NCI-H774 (cell line): ENCODE data around the gene XYLT1.
"Not testable (repeated sequence)": the region's sequence is repeated elsewhere in the genome, so short reads cannot be mapped to it uniquely, and the experiment has no call there.

ENCODE experiments used
- DNase-seq: peaks from one replicate; lab custom pipeline; 2025; lab: John Stamatoyannopoulos, UW

Gene XYLT1

DNA sequence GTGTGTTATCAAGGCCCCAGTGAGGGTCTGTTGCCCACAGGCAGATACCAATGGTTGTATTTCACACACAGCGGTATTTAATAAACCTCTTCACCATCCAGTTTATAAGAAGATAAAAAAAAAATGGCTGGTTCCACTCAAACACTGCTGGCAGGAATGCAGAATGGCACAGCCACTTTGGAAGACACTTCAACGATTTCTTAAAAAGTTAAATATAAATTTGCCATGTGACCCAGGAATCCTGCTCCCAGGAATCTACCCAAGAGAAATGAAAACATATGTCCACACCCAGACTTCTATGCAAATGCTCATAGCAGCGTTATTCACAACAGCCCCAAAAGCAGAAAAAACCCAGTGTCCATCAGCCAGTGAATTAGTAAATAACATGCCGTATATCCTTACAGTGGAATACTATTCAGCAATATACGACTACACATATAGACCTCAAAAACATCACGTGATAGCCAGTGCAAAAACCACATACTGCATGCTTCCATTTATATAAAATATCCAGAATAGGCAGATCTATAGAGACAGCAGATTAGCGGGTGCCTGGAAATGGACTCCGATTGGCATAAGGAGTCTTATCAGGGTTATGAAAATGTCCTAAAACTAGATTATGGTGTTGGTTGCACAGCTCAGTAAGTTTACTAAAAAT is 38.7 kb downstream of the XYLT1 start:
- no peak for DNase-seq

GRCh38 chr16:17431012-17431411 is 39.7 kb downstream of the XYLT1 start:
- no peak for DNase-seq

DNA sequence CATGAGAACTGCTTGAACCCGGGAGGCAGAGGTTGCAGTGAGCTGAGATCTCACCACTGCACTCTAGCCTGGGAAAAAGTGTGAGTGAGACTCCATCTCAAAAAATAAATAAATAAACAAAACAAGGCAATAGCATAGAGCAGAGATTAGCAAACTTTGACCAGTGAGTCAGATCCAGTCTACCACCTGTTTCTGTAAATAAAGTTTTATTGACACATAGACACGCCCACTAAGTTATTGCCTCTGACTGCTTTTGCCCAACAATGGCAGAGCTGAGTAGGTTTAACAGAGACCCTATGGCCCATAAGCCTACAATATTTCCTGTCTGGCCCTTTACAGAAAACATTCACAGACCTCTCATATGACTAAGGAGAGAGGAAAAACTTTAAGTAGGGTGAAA is 44.3 kb downstream of the XYLT1 start:
- no peak for DNase-seq

DNA sequence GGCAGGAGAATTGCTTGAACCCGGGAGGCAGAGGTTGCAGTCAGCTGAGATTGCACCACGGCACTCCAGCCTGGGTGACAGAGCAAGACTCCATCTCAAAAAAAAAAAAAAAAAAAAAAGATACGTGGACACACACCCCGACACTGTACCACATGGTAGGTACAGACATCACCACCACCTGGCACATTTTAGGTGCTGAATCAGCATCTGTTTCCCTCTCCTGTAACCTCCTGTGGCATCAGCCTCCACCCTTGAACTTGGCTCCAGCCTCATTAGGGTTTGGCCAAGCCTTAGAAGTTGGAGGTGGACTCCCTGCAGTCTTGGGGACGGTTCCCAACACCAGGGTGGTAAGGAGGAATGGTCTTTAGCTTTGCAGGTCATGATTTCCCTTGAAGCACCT is 46.0 kb downstream of the XYLT1 start:
- no peak for DNase-seq

- no peak for DNase-seq
These were observed 47.5 kb downstream of the XYLT1 start for GRCh38 chr16:17423221-17423620.

DNA sequence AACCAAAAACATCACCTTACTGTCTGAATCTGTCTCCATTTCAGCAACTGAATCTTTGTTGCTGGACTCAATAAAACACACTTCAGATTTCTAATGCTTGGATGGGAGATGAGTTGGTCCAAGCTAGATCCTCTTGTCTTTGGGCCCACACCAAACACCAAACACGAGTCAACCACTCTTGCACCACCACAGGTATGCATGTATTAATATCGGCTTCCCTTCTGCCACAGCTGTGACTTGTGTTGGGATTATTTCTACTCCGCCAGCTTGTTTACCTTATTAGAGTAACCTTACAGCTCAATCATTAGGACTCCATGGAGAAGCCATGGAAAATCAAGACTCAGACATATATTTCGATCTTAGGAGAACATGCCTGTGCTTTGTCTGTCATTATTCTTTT is 49.9 kb downstream of the XYLT1 start:
- no peak for DNase-seq

DNA sequence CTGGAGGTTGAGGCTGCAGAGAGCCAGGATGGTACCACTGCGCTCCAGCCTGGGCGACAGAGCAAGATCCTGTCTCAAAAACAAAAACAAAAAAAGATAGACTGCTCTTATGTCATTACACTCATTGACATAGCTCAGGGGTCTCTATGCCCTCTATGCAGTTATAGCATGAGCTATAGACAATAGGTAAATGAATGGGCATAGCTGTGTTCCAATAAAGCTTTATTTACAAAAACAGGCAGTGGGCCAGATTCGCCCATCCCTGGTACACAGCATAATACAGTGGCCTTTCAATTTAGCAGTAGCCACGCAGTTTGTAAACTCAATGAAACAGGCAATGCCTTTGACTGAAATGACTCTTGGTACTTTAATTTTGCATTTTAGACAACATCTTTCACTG is 51.5 kb downstream of the XYLT1 start:
- no peak for DNase-seq

DNA sequence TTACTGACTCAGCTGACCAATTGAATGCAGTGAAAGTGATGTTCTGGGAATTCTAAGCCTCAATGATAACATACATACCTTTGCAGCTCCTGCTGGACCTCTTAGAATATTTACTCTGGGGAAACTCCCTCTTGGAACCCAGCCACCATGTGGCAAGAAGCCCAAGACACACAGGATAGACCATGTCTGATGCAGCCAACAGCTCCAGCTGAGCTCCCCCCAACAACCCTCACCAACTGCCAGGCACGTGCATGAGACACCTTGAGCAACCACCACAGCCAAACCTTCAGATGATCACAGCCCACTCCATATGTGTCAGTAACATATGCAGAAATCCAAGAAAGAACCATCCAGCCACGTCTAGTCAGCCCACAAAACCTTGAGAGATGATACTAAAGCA is 53.0 kb downstream of the XYLT1 start:
- DNase-seq: no peak

DNA sequence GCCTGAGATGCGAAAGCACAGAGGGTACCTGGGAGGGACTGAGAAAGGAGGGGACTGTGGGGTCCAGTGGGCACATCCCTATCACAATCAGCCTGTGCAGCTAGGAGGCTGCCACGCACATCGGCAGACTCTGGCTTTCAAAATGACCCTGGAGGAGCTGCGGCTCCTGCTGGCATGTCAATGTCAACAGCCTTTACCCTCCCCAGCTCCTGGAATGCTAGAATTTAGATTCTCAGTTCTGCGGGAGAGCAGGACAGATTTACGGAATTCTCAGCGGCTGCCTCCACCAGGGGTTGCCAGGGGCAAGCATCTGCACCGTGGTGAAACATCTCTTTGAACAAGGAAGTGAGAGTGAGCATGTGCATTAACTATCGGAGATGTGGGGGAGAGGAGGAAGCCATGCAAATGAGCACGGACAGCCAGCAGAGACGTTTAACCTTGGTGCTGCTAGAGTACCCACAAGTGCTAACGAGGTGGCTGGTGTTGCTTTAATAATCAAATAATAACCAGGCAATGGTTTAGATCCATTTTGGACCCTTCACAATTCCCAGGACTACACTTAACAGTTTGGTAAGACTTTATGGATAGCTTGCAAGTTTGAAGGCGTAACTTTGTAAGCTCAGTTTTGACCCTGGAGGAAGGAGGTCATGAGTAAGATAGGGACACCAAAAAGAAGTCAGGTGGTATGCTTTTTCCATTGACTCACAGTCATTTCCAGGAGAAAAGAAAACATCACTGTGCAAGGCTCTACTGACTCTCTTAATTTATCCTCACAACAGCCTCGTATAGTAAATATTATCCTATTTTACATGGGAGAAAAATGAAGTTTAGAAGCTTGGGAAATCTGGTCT is 54.1 kb downstream of the XYLT1 start:
- DNase-seq: no peak

GRCh38 chr16:17414916-17415315 is 55.8 kb downstream of the XYLT1 start:
- DNase-seq: no peak

DNA sequence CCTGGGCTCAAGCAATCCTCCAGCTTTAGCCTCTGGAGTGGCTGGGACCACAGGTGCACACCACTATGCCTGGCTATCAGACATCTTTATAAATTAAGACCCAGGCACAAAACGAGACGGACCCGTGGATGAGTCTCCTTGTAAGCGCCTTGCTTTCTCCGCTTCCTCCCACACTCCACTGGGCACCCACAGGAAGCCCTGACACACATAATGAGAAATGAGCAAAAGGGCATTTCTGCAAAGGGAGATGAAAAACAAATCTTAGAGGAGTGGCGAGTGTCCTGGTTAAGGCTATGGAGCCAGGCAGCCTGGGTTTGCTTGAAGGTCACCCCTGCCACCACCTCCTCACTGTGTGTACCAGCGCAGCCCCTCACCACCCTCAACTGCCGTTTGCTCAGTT is 56.3 kb downstream of the XYLT1 start:
- DNase-seq: no peak

DNA sequence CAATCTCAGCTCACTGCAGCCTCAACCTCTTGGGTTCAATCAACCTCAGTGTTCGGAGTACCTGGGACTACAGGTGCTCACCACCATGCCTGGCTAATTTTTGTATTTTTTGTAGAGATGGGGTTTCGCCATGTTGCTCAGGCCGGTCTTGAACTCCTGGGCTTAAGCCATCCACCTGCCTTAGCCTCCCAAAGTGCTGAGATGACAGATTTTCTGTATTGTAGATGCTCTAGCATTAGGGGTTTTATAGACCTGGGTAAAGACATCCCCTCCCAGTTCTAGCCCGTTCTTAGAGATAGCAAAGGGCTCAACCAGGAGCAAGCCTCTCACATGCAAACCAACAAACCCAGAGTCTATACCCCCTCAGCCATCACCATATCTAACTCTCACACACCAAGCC is 57.3 kb downstream of the XYLT1 start:
- no peak for DNase-seq

GRCh38 chr16:17412791-17413190 is 58.0 kb downstream of the XYLT1 start:
- DNase-seq: no peak

GRCh38 chr16:17412221-17412620 is 58.5 kb downstream of the XYLT1 start:
- no peak for DNase-seq

GRCh38 chr16:17411263-17411662 is 59.5 kb downstream of the XYLT1 start:
- no peak for DNase-seq

DNA sequence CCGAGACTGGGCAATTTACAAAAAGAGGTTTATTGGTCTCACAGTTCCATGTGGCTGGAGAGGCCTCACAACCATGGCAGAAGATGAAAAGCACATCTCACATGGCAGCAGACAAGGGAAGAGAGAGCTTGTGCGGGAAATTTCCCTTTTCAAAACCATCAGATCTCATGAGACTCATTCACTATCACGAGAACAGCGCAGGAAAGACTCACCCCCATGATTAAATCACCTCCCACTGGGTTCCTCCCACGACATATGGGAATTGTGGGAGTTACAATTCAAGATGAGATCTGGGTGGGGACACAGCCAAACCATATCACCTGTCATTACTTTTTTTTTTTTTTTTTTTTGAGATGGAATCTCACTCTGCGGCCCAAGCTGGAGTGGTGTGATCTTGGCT is 60.4 kb downstream of the XYLT1 start:
- DNase-seq: not testable (repeated sequence)

- no peak for DNase-seq
These were observed 60.9 kb downstream of the XYLT1 start for GRCh38 chr16:17409894-17410293.

DNA sequence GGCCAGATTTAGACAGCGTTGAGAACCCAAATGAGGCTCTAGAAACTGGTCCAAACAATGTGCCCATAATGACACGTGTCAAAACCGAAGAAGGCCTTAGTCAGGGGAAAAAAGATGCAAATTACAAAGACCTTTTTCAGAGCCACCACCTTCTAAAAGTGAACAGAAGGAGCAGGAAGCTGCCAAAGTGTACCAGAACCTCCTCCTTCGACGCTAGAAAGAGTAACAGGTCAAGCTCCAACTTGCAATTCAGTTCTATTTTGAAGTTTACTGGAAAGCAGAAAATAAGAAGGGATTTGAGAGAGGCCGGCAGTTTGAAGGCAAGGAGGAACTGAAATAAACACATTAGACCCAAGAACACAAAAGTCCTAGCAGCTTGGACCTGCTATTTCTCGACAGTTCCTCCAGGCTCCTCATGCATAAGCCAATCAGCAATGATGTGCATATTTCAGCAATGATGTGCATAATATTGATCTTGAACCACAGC is 61.8 kb downstream of the XYLT1 start:
- DNase-seq: no peak

DNA sequence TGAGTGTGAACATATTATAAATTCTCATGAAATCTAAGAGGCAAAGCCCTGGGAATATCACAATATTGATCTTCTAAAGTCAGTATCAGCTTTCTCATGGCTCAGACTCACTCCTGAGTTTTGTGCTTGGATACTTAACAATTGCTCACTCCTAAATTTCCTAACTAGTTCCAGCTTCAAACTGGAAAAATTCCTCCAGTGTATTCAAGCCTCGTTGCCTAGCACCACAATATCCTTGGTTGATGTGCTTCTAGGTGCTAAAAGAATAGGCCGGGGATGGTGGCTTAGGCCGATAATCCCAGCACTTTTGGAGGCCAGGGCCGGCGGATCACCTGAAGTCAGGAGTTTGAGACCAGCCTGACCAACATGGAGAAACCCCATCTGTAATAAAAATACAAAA is 62.5 kb downstream of the XYLT1 start:
- DNase-seq: no peak

- no peak for DNase-seq
These were observed 63.4 kb downstream of the XYLT1 start for GRCh38 chr16:17407321-17407720.

DNA sequence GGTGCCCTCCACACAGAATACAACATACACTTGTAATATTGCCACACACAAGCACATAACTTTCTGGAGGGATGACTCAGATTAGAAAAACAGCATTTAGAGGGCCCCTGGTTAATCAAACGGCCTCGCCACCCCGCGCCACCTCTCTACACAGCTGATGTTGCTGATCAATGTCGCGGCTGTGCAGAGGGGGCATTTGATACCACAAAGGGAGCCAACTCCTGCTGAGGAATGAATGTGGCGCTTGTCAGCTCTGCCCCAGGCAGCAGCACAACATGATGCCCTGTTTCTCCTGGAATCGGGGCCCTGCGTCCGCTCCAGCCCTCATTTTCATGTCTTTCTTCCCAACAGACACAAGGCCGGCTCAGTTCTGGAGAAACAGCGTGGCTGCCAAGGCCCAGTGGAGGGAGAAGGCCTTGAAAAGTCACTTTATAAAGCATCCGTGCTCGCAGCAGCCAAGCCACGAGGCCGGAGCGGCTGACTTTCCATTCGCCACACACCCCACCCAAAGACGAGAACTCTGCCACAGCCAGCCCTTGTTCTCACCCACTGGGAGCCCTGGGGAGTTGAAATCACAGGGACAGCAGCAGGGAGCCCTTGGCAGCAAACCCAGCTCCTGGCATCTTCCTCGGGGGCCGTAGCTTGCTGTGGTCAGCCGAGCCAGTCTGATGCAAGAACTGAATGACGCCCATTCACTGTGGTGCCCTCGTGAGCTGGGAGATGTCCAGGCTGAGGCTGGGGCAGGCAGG is 65.6 kb downstream of the XYLT1 start:
- DNase-seq: no peak

GRCh38 chr16:17403859-17404545 is 66.8 kb downstream of the XYLT1 start:
- DNase-seq: no peak
